K562 (cell line): ENCODE data around the gene PDGFRA. TPM values are rescaled to one million over a fixed set of nuclear protein-coding genes. Genes with fewer than 3 reads are reported as not detected.

Source experiments
- ATAC-seq: fragments of 200-7000 bp; cut with Tn5 transposase; 3 replicates; pipeline ENCODE4 v1.9.1; 2020; ENCODE audit warnings: moderate library complexity
- BruUV-seq: library from RNA; stranded (reverse); fragments of 400-500 nt; replicated peaks from 2 replicates; lab custom pipeline; 2021; lab: Mats Ljungman, UMichigan
- CTCF ChIA-PET: fragments of 300-600 bp; formaldehyde crosslinking; extraction: SDS; loops from one replicate; lab custom pipeline; 2021; ENCODE audit warnings: low intra/inter-chr PET ratio; lab: Yijun Ruan, JAX
- POLR2A ChIA-PET: fragments of 300-600, 350-650 bp; sonication (Branson Sonifier 250); formaldehyde crosslinking; extraction: SDS; loops from one replicate; lab custom pipeline; 2021; ENCODE audit warnings: antibody characterized with exemption, inconsistent platforms; lab: Yijun Ruan, JAX
- DNase-seq, 4 experiments: peaks; one replicate each; pipeline versions ENCODE4 v3.0.0 to v3.0.0-alpha.2; 2011 to 2018; ENCODE audit warnings: low spot score in 3 of 4, mixed read lengths in 3 of 4; ENCODE audit errors: extremely low read depth in 1 of 4
- FAIRE-seq: peaks from 2 replicates; lab custom pipeline; 2011; peaks lifted over from hg19 to GRCh38; lab: Jason Lieb, UNC
- H2AFZ ChIP-seq: 2 replicates; pipeline ENCODE4 v1.6.0; 2011; ENCODE audit warnings: low read depth, low read length, control low read depth, inconsistent platforms
- H3K27ac ChIP-seq: fragments of 200-600 bp; 3 replicates; pipeline ENCODE4 v1.8.0; 2011; ENCODE audit warnings: low read depth, mild to moderate bottlenecking, control low read depth, inconsistent platforms, low read length, moderate library complexity, mixed read lengths; ENCODE audit errors: extremely low read depth
- H3K27me3 ChIP-seq, 2 experiments: fragments of 300-600 bp in 1 of 2; 2 replicates in 1 of 2; 3 replicates in 1 of 2; pipeline versions ENCODE4 v1.6.0 to v1.8.0; 2011; ENCODE audit warnings: inconsistent platforms in 2 of 2, low read length in 2 of 2, mild to moderate bottlenecking in 1 of 2, mixed read lengths in 1 of 2, moderate library complexity in 1 of 2; ENCODE audit not compliant: control insufficient read depth in 2 of 2, insufficient read depth in 2 of 2
- H3K36me3 ChIP-seq: fragments of 300-600 bp; 3 replicates; pipeline ENCODE4 v1.8.0; 2011; ENCODE audit warnings: mild to moderate bottlenecking, low read length, inconsistent platforms; ENCODE audit not compliant: control insufficient read depth, insufficient read depth
- H3K4me1 ChIP-seq, 2 experiments: fragments of 200-600 bp in 1 of 2; replicated peaks in 1 of 2; 2 replicates in 1 of 2; 3 replicates in 1 of 2; pipeline versions ENCODE4 v1.5.1 to v1.8.0; 2011; ENCODE audit warnings: inconsistent platforms in 2 of 2, low read length in 2 of 2, mild to moderate bottlenecking in 1 of 2, mixed read lengths in 1 of 2, moderate library complexity in 1 of 2; ENCODE audit not compliant: control insufficient read depth in 2 of 2, insufficient read depth in 2 of 2
- H3K4me2 ChIP-seq: 2 replicates; pipeline ENCODE4 v1.6.1; 2011; ENCODE audit warnings: low read length, control low read depth, inconsistent platforms, mixed read lengths; ENCODE audit not compliant: insufficient read depth
- H3K4me3 ChIP-seq: fragments of 200-600 bp; sonication (generic), shearing (Covaris generic); 2 replicates; pipeline ENCODE4 v1.5.1; 2016; ENCODE audit warnings: control low read depth, inconsistent platforms
- H3K79me2 ChIP-seq: fragments of 200-600 bp; 3 replicates; pipeline ENCODE4 v1.8.0; 2011; ENCODE audit warnings: low read length, inconsistent platforms; ENCODE audit not compliant: control insufficient read depth, insufficient read depth
- H3K9ac ChIP-seq, 2 experiments: 2 replicates each; pipeline versions ENCODE4 v1.6.0 to v1.6.1; 2011; ENCODE audit warnings: low read depth in 2 of 2, low read length in 2 of 2, control low read depth in 1 of 2, inconsistent platforms in 1 of 2, mild to moderate bottlenecking in 1 of 2, mixed read lengths in 1 of 2; ENCODE audit not compliant: insufficient read depth in 1 of 2
- H3K9me1 ChIP-seq: one replicate; pipeline ENCODE4 v1.6.0; 2011; ENCODE audit warnings: inconsistent platforms, mild to moderate bottlenecking, low read length, moderate library complexity; ENCODE audit not compliant: control insufficient read depth, insufficient read depth
- H3K9me3 ChIP-seq: replicated peaks from 2 replicates; pipeline ENCODE4 v1.5.1; 2011; ENCODE audit warnings: low read depth, low read length, inconsistent platforms; ENCODE audit not compliant: control insufficient read depth, insufficient read depth
- H4K20me1 ChIP-seq: replicated peaks from 2 replicates; pipeline ENCODE4 v1.6.1; 2011; ENCODE audit warnings: low read length, inconsistent platforms, mixed read lengths; ENCODE audit not compliant: control insufficient read depth, insufficient read depth
- CEBPB ChIP-seq: fragments of 450-650 bp; IDR thresholded peaks from 2 replicates; pipeline ENCODE4 v1.6.1; 2016; ENCODE audit warnings: missing genetic modification characterization, missing compliant biosample characterization
- HDAC6 ChIP-seq: IDR thresholded peaks from 2 replicates; pipeline ENCODE4 v1.6.1; 2012; ENCODE audit warnings: low read depth, mild to moderate bottlenecking, control low read depth, inconsistent platforms, low read length, moderate library complexity
- POU5F1 ChIP-seq: fragments of 150-350 bp; IDR thresholded peaks from 2 replicates; pipeline ENCODE4 v1.6.1; 2014; ENCODE audit warnings: borderline replicate concordance, low read length, low read depth, mild to moderate bottlenecking; ENCODE audit not compliant: partially characterized antibody
- ZNF551 ChIP-seq: fragments of 250-450 bp; sonication (Bioruptor Pico); IDR thresholded peaks from 2 replicates; pipeline ENCODE4 v1.5.0; 2021; ENCODE audit warnings: mild to moderate bottlenecking, moderate library complexity
- WGBS: fragments of 100-300 bp; shearing (Covaris generic); methylation state at CpG from one replicate; pipeline ENCODE4 v1.1.6; 2016; ENCODE audit warnings: low coverage, mixed read lengths; ENCODE audit not compliant: insufficient coverage; ENCODE audit errors: missing lambda C conversion rate; 5-methylcytosine and 5-hydroxymethylcytosine counted together
- in situ Hi-C: fragments of 300-500 bp; cut with MboI; formaldehyde crosslinking; loops from 4 replicates; pipeline ENCODE4 v1.15.0; 2018; ENCODE audit warnings: inconsistent platforms, mixed read lengths
- intact Hi-C: fragments of 100-400 bp; cut with micrococcal nuclease; formaldehyde crosslinking; loops from 2 replicates; pipeline ENCODE4 v1.14.2; 2022
- polyA plus RNA-seq, 8 experiments: library from polyadenylated mRNA; depleted of rRNA in 4 of 8; stranded (reverse) in 5 of 8; unstranded in 3 of 8; fragments of >200 nt; fragmentation: Nextera tagmentation in 2 of 8; fragmentation: Illumina TruSeq in 1 of 8; extraction: Ambion mirVana in 2 of 8; extraction: Trizol in 1 of 8; gene quantifications; 2 replicates each; pipeline versions ENCODE4 v1.2.1 to v1.2.3, GENCODE V29; 2011 to 2014; ENCODE audit warnings: inconsistent platforms in 1 of 8, missing spikeins in 1 of 8
- total RNA-seq, 7 experiments: library from RNA; depleted of rRNA in 6 of 7; stranded (reverse); fragments of >200 nt in 6 of 7; fragmentation: Illumina TruSeq in 2 of 7; extraction: Trizol in 2 of 7; gene quantifications; 2 replicates each; pipeline versions ENCODE4 v1.2.1 to v1.2.3, GENCODE V29; 2011 to 2021; ENCODE audit warnings: low replicate concordance in 1 of 7

The PDGFRA gene
- total and polyA plus RNA-seq, 9 of the 15 experiments (the other 6 are each of a cell fraction or from before 2014, with no cell fraction given) = 0.40 TPM; not detected in 8

- intact Hi-C loops = loop anchor here (5.0 to 10.0 kb wide), 3 partner anchors 525 to 1855 kb away; no protein-coding TSS in a partner anchor
Measured at GRCh38 chr4:54231768-54232688, 2.9 kb downstream of the PDGFRA start.

More at GRCh38 chr4:54231768-54232688, 2.9 kb downstream of the PDGFRA start:
- Histone ChIP-seq H3K79me2 (no peaks in the 10 kb centered on the region), H3K36me3 (no peaks in the 10 kb centered on the region), H3K9me1 (no peaks in the 10 kb centered on the region), H3K27me3 (peaks cover 16 to 38% of the 10 kb centered on the region in 2 experiments; a peak in 4 of 5 replicates), H3K4me1 (peaks cover 0 to 19% of the 10 kb centered on the region in 2 experiments; a peak in 2 of 5 replicates), H2AFZ (no peak overlapping the region), H3K9ac (no peak overlapping the region), H3K4me3 (no peak overlapping the region), H3K9me3 (no peaks in the 10 kb centered on the region), H4K20me1 (peaks cover 11% of the 10 kb centered on the region; the same call in 1 of the 2 replicates), H3K27ac (no peak overlapping the region), H3K4me2 (no peak overlapping the region)
- in situ Hi-C loops = loop anchor here (25.0 kb wide), 2 partner anchors 745 to 1845 kb away; no protein-coding TSS in a partner anchor
- FAIRE-seq (no peak), DNase-seq (no peak), ATAC-seq (no peak)
- POLR2A ChIA-PET = interaction anchor here (0.6 kb wide), 1 partner anchor 17 kb away, joined by 4 read pairs; no protein-coding TSS in a partner anchor
- WGBS = 45% methylated on average over 49 of the region's 63 CpGs
- CTCF ChIA-PET = no interaction called here
- BruUV-seq = no TSS peak
- no peak for TF ChIP-seq HDAC6
- TF ChIP-seq ZNF551 (CRISPR knock-in tag) = no peak
- no peak for TF ChIP-seq POU5F1
- TF ChIP-seq CEBPB (tag) = no peak
